Measurements from ENCODE around the gene TRPM8.

TRPM8 gene

DNA sequence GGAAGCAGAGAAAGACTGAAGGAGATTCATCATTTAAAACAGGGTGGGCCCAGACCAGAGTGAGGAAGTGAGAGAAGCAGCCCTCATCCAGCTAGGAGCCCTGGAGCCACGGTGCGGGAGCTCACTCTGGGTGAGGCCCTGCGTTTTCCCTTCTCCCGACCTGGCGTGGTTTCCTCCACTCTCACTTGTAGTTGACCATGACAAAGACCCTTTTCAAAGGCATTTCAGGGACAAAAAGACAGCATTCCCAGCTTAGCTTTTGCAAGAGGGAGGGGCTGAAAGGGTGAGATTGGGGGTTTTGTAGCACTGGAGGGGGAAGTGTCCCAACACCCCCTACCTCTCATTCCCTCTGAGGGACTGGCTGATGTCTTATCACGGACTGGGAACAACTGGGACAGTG, 56.6 kb downstream of the TRPM8 start:
- DNase-seq = no peak

DNA sequence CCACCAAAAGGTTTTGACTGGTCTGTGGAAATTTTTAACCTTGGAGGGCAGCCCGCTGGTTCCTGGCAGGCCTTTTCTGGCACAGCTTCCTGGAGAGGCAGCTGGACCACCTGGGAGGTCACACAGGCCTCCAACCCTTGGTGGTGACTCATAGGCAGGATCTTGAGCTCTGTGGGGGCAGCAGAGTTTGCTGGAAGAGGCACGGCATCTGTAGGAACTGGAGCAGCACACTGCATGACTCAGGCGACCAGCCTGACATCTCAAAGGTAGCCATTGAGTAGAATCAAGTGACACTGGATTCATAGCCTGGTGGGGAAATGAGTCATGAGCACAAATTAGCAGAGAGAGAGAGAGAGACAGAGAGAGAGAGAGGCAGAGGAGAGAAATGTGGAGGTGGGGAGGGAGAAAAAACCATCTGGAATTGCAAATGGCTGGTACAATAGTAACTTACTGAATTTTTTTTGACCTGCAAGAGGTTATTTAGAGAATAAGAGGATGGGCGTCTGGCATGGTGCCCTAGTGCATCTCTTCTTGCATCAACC, 57.4 kb downstream of the TRPM8 start:
- DNase-seq = peak in 23 of 58 donors; percentile 3 to 55 (median 22)

DNA sequence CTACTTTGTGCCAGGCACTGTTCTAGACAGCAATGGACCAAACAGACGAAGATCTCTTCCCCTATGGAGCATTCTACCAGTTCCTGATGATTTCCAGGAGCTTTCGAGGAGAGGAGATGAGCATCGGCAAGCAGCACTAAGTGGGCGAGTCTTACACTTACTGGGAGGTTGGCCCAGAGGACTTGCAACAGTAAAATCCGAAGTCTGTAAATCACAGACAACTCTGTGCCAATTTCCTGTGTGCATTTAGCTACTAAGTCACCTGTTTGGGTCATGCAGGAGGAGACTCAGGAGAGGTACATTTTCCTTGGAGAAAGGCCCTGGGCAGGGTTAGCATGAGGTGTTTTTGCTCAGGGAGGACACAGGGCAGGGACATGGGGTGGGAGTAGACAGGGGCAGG, 58.9 kb downstream of the TRPM8 start:
- DNase-seq = peak in 4 of 58 donors; percentile 2 to 33 (median 18)

DNA sequence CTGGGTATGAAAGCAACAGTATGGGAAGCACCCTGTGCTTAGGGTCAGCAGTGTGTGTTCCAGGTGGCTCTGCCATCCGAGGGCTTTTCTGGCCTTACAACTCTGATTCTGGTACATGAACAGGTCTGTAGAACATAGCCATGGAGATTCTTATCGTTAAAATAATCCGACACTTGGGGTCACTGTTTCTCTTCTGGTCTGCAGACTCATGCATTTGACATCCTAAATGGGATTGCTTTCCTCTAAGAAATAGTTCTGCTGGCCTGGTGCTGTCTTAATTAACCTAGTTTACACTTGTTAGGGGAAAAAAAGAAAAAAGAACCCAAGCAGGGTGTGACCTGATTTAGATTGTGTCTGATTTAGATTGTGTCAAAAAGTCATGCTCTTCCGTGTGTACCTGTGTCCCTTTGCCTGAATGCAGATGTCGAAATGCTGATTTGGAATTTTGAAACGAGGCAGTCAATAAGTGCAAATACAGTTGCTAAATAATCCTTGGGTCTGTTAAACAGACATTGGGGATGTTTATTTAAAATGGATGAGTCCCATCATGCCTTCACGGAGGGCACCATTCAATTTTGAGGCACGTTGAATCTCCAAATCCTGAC, 59.6 kb downstream of the TRPM8 start:
- peak in 7 of 58 donors; percentile 4 to 51 (median 17) for DNase-seq

DNA sequence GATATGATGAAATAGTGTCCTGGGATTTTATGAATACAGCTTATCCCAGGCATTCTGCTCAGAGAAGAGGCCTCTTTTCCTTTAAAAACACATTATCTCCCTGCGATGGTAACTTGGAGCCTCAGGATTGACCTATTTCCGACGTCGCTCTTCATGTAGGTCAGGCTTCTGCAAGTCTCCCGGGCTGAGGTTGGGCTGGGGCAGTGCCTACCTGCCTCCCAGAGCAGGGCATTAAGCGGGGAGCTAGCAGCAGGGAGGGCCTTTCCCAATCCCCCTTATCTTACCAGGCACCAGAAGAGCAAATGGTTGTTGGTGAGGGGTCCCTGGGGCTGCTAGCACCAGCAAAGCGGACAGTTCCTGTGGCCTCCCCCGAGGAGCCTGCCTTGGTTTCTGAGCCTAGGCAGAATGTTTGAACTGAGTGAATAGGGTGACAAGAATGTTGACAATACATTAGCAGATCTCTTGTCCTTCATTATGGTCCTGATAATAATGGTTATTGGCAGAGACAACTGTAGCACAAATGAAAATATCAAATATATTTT, 60.2 kb downstream of the TRPM8 start:
- DNase-seq = no peak

DNA sequence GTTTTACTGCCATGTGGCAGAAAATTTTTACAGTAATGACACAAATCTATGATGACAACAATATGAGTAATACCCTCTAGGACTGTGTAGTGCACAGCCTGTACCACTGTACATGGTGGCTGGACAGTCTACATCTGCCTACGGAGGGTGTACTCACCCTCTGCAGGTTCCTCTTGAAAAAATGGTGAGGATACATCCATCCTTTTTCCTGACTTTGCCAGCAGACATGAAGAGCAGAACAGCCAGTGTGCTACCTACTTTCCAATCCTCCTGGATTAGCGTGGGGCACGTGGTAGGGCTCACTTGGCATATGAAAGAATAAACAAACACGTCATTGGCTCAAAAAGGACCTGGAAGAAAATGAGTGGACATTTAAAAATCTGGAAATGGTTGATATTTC, 62.6 kb downstream of the TRPM8 start:
- no peak for DNase-seq

DNA sequence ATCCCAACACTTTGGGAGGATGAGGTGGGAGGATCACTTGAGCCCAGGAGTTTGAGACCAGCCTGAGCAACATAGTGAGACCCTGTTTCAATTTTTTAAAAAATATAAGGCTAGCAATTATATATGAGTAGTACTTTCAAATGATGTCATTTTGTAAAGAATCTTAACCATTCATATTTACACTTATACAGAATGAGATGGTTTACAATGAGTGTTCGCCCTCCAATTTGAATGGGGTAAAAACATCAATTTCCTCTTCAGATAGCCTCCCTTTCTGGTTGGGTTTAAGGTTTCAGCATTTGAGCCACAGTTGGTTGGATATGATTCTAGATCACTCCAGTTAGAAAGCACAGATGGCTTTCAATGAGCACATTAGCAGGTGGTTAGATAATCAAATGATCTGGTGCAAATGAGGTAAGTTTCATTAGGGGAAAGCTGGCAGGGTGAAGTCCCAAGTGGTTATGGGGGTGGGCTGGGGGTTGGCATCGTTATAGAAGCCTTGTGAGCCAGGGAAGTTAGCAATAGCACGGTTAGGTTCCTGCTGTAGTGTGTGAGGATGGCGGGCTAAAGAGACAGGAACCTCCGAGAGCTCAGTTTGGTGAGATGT, 63.9 kb downstream of the TRPM8 start:
- no peak for DNase-seq

DNA sequence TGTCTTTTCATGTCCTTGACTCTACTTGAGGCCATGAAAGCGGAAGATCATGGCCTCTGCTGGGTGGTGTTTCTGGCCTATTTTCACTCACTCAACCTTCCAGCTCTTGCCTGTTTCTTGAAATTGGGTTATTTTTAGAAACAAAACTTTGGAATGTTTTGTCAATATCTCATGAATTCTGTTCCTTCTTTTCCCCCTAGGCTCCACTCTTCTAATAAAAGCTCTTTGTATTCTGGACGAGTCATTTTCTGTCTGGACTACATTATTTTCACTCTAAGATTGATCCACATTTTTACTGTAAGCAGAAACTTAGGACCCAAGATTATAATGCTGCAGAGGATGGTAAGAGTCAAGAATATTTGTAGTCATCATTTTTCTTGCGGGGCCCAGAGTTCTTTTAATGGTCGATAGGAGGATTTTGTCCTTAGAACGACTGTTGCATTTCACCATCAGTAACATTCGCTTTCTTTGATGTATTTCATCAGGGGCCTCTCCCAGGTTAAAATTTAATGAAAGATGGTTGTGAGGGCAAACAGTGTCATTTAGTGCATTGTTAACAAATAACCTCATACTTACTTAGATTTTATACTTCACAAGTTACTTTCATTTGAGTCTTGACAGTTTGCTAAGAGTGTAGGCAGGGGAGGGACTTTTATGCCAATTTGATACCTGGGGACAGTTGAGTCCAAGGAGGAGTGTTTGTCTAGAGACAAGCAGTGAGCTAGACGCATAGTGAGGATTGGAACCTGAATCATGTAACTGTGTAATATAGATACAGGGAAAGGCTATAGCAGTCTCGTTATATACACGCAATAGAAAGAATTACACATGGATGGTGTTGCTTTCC, 64.6 kb downstream of the TRPM8 start:
- DNase-seq = no peak

DNA sequence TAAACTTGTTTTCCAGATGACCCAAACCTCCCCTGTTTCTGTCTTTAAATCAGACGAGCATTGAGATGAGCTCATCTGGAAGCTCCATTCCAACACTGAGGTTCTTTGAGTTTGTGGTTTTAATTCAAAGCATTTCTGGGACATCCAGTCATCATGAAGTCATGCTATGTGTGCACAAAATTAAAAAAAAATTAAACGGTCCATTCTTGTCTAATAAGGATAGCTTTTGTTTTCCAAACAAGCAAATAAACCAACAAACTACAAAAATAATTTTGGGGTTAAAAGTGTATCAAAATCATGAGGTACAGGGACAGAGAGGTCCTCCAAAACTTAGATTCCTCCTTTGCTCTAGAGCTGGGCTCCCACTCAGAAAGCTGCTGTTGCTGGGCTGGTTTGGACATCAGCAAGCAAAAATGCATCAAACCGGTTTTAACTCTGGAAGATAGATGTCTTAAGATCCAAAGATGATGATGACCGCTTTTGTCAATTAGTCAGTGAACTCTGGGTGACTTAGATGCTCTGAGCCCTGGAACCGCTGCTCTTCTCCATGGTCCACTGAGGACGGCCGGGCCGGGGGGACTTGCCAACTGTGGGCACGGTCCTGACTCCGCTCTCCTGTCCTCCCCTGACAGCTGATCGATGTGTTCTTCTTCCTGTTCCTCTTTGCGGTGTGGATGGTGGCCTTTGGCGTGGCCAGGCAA, 65.4 kb downstream of the TRPM8 start:
- no peak for DNase-seq

DNA sequence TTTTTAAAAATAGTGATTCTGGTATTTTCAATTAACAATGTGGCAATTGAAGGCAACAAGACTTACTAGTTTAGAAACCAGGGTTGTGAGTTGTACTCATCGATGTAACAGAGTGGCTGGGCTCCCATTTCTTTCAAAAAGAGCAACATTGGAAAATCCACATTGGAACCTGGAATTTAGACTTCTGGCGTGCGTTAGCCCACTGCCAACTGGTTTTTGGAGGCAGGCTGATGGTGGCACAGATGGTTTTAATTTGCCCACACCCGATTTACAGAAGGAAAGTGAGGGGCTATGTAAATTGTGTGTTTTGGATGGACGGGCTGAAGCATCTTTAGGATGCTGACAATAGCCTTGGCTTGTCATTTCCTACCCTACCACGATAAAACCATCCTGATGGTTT, 66.3 kb downstream of the TRPM8 start:
- no peak for DNase-seq

DNA sequence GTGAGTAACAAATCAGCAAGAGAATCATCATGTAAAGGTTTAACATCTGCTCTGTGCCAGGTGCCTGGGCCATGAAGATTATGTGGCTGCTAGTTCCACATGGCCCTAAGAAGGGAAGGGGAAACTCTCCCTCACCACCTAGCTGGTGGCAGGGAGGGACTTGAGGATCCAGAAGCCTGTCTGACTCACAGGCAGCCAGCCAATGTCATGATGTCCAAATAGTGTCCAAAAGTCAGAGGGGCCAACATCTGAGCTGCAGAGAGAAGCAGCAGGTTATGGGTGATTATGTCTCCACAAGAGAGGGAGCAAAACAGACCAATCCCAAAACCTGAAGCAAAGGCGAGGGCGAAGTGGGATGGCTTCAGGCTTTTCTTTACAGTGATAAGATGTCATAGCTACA, 71.4 kb downstream of the TRPM8 start:
- DNase-seq = no peak

DNA sequence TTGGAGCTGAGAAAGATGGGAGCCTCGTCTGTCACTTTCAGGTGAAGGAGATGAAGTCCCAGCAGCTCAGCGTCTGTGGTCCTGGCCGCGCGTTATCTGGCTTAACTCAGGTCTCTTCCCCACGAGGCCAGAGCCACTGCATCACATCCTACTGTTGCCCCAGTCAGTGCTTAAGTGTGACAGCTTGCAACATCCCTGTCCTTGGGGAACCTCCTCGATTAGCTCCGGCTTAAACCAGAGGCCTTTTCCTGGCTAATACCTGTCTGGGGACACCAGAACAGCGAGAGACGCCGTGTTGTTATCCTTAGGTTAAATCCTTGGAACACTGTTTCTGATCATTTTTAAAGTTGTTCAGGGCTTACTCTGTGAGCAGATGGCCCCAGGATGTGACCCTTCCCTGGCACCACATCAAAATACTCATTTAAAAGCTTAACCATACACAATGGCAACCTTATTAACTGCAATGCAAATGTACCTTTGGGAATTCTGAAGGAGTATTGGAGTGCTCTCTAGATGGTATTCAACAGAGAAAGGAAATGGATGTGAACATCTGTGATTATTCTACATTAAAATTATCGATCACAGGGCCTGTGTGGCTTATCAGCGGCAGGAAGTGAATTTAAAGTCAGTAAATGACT, 72.2 kb downstream of the TRPM8 start:
- DNase-seq = no peak

DNA sequence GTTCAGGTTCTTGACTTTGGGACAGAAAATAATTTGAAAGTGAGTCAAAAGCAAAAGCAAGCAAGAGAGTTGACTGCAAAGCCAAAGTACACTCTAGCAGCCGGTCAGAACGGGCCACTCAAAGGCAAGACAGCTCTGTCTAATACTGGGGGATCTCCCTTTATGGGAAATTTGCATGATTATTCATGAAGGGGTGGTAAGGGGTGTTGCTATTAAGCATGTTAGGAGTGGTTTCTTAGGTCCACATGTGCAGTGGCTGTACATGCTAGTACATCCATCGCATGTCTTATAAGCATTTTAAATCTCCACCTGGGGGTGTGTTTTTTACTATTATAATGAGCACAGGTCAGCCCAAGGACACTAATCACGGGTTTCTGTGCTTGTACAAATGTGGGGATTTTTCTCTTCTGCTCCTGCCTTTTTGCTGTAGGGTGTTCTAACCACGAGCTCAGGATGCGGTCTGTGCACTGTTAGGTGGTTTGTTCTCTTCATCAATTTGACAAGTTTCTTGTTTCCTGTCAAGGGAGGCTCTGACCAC, 73.2 kb downstream of the TRPM8 start:
- DNase-seq = no peak

DNA sequence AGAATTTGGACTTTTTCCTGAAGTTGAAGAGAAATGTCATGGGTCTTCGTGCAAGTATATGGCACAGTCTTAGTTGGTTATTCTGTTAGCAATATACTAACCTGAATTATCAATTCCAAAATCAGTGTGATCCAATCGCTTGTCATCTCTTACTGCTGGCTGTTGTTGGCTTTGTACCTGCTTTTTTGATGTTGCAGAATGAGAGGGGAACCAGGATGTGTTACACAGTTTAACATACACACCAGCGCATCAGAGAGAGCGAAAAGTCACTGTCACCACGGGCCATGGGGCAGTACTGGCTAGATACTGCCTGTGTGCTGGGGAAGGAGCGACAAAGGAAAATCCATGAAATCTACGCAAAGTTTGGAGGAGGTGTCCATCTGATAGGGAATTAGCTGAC, 74.0 kb downstream of the TRPM8 start:
- no peak for DNase-seq

DNA sequence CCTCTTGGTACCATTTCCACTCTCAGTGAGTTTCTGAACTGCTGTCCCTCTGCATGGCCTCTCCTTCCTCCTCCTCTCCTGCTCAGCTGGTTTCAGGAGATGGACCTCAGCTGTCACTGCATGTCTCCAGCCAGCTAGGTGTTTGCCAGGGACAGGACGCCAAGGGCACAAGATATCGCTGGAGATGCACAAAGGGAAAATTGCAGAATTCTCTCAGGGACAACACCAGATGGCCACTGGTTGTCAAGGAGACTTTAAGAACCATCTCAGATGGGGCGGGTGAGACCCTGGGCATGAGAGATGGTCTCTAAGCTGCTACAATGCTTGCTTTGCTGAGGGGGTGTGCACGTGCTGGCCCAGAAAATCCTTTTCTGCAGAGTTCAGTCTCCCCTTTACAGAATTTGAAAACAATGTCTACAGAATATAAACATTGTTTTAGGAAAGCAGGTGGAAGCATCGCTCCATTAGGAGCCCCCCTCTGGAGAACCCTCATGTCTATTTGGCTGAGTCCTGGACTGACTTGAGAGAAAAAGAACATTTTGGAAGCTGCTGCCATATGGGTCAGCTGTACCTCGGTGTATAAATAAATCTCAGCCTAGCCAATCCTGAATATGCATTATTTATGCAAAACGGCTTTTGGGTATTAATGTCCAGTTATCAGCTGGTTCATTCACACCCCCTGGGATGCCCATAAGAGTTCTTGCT, 75.5 kb downstream of the TRPM8 start:
- no peak for DNase-seq

DNA sequence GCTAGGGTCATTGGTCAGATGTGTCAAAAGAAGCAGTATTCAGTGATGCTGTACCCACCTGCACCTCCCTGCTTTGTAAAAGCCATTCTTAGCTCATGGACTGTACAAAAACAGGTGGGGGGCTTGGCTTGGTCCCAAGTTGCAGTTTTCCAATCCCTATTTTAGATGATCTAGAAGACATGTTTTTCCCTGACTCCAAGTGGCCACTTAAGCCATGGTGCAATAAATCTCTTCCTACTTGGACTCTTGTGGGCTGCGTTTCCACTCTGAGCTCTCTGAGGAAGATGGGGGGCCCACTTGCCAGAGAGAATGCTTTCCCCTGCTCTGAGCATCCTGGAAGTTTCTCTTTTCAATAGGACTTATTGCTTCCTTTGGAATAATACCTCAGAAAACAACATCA, 76.3 kb downstream of the TRPM8 start:
- no peak for DNase-seq

DNA sequence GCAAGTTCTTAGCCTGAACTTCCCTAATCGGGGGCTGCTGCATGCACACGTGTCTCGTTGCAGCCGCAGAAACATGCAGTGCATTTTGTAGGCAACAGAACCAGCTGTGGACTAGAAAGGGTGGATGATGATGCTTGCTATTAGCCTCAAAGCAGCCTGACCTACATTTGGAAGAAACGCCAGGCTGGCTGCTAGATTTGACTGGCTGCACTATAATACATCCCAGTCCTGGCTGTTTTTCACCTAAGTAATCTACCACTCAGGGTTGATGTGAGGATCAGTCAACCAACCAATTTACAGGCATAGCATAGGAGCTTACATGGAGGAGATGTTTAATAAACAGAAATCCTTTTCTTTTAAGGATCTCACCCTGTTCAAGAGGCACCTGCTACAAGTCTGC, 77.0 kb downstream of the TRPM8 start:
- DNase-seq = no peak

DNA sequence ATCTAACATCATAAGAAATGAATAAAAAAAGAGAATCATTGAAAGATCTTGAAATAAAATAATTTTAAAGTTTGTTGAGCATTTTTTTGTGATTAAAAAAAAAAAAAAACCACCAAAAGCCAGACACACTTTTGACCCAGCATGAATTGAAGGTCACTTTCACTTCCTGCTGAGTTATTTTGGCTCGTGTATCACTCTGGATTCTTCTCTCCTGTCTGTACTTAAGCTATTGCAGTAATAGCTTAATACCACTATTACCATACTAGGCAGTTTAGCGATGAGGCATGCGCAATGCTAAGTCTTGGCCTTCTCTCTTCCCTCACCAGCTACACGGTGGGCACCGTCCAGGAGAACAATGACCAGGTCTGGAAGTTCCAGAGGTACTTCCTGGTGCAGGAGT, 78.8 kb downstream of the TRPM8 start:
- no peak for DNase-seq

DNA sequence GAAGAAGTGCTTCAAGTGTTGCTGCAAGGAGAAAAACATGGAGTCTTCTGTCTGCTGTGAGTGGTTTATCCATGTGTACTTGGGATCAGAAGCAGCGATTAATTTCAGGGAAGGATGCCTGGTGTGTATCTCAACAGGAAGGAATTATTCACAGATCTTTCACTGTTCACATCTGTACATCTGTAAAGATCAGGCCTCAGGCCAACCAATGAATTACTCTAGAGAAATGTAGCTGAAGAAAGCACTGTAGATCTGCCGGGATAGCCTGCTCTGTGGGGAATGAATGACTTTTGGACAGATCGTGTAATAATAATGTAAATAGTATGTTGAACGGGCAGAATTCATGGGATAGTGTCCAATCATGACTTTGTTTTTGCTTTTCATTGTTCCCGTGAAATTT, 79.3 kb downstream of the TRPM8 start:
- DNase-seq = no peak

DNA sequence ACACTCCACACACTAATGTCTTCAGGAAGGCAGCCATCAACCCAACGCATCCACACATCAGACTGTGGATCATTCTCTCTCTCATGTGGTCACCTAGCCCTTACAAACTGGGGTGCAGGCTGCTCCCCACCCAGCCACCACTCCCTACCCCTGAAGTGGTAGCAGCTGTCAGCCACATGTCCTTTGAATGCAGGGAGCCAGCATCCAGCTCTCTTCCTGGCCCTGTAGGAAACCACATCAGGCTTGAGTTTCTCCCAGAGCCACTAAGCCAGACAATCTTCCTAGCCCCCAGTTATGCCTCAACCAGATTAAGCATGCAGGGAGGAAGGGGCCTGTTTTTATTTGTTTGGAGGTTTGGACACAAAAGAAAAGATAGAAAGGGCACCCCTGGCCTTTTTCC, 80.5 kb downstream of the TRPM8 start:
- no peak for DNase-seq

Data from anterior cingulate cortex (tissue), 58 donors.